Activated gamma-delta T cell treated with anti-CD3 and anti-CD28 coated beads, Interleukin-2, amount 50 U/mL, for 16 hours (primary cell): ENCODE results near the gene TTC7B.

Experiments
- DNase-seq: peaks from one replicate; pipeline ENCODE4 v3.0.0-alpha.2; 2020; ENCODE audit warnings: low read depth

Gene TTC7B

DNA sequence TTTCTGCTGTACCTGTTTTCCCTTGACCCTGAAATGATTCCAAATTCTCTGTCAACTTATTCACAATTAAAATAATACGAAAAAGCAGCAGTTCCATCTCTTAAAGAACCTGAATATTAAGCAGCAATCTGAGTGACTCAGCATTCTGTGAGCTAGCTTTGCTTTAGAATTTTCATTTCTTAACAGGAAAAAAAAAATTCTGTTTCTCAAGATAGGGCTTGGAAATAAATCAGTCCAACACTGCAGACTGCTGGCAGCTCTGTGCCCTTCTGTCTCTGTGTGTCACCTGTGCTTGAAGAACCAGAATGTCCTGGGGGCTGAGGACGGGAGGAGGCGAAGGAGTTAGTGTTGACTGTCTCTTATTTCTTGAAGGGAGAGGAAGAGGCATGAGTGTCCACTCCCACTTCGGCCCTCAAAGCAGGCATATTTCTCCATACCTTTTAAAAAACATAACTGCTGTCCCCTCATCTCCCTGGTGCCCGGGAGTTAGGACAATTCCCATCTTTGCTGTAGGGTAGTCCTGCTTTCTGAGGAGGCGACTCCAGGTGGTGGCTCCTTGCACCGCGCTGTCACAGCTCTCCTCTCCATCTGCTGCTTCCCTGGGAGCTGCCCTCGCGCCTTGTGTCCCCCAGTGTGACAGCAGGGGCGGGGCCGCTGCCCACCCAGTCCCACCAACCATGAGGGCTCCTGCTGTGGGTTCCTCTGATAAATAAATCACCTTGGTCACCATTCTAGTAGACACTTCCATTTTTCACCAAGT, 216.3 kb downstream of the TTC7B start:
- no peak for DNase-seq

GRCh38 chr14:90599339-90599738, 216.9 kb downstream of the TTC7B start:
- no peak for DNase-seq

DNA sequence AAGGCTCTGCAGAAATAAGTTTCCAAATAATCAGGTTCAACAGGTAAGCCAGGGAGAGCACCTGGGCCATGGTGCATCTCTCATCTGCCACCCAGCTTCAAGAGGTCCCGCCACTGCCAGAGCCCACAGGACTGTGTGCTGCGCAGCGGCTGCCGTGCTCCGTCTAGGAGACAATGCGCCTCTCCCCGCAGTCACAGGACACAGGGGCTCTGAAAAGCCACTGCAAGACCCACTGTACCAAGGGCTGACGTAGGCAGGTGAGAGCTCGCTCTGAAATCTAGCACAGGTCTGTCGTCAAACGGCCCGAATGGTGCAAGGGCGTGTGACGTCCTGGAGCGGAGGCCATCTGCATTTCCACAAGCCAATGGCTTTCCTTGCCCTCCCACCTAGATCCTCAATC, 218.3 kb downstream of the TTC7B start:
- DNase-seq, result no peak

DNA sequence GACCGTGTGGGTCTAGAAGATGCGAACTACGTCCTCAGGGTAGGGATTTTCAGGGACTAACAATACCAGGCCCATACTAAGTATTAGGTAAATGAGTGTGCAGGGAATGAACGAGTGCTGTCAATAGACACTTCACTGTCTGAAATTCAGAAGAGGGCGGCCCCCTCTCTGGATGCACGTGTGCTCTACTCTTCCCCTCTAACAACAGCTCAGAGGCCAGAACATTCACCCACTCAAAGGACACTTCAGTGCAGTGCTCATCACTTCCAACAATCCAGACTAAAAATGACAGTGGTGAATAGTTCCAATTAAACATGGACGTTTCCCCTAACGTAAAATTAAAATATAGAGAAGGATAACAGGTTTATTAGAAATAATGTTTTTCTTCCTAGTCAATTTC, 219.5 kb downstream of the TTC7B start:
- no peak for DNase-seq

DNA sequence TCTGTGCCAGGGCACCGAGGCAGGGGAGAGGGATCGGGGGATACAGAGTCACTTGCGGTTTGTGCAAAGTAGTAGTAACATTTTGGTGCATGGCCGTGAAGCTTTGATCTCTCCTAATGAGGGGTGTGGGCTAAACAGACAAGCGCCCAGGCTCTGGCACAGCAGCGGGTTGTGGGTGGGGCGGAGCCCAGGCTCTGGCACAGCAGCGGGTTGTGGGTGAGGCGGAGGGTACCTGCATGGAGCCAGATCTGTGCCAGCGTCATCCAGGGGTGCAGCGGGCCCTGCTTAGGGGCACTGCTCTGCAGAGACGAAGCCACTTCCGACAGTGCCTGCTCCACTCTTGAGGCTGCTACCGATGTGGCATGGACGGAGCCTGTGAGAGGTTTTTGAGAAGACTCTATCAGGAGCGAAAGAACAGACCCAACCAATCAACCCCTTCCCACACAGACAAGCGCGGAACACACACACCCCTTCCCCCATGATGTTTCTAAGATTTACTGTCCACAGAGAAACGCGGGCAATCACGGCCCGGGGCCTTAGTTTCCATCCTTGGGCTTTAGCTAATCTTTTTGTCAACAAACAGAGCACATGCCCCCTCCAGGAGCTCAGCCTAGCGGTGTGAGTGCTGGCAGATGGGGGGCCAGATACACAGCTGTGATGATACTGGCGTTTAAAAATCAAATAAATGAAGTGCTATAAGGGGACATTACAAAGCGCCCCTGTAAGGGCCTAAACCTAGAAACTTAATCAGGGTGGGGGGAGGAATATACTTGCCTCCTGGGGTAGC, 222.8 kb downstream of the TTC7B start:
- no peak for DNase-seq

GRCh38 chr14:90592655-90593054, 223.6 kb downstream of the TTC7B start:
- no peak for DNase-seq

- DNase-seq, result no peak
Measured at GRCh38 chr14:90587918-90588317, 228.3 kb downstream of the TTC7B start.

DNA sequence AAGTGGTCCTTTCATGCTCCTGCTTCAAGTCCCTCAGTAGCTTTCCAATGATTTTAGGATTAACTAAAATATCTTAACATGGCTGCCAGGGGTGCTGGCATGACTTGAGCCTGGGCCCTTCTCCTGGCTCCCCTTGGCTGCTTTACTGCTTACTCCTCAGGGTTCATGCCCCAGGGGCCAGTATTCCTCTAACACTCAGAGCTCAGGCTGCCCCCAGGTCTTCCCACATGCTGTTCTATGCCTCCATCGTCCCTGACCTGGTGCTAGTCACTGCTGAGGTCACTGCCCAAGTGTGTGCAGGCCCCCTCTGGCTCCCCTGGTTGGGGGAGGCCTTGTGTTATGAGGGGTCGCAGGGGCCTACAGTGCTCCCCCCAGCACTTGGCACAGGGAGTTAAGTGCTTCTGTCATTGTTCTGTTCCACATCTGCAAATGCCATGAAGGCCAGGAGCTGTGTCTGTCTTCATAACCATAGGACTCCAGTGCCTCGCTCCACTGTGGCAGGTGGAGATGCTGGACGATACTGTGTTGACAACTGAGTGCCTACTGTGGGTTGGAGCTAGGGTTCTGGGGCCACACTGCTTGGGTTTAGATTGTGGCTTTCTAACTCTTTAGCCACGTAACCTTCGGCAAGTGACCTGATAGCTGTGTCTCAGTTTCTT, 228.8 kb downstream of the TTC7B start:
- no peak for DNase-seq

GRCh38 chr14:90585106-90585505, 231.1 kb downstream of the TTC7B start:
- no peak for DNase-seq

DNA sequence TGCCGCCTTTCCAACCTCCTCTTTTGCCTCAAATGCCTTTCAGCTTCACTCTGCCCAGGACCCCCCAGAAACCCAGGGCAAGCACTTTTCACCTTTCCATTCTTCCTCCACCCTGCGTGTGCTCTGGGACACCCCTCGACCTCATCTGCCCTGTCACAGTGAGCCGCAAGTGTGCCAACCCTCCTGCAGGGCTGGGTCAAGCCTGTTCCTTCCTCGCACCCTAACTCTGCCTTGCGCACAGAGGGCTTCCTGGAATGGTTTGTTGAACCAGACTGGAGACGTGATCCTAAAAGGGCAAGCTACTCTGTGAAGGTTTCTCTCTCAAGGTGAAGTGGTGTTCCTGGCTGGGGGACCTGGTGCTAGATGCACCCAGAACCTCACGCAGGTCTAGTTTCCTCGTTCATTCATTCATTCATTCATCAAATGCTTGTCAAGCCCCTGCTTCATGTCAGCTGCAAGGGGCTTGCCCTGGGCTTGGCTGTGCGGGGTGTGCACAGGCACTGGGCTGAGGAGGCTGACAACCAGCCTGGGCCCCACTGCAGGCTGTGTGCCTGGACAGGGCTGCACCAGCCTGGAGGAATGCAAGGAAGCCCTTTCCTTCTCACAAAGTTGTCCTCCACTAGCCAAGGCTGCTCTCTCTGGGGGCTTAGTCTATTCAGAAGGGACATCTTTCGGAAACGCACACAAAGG, 232.2 kb downstream of the TTC7B start:
- DNase-seq, result no peak

DNA sequence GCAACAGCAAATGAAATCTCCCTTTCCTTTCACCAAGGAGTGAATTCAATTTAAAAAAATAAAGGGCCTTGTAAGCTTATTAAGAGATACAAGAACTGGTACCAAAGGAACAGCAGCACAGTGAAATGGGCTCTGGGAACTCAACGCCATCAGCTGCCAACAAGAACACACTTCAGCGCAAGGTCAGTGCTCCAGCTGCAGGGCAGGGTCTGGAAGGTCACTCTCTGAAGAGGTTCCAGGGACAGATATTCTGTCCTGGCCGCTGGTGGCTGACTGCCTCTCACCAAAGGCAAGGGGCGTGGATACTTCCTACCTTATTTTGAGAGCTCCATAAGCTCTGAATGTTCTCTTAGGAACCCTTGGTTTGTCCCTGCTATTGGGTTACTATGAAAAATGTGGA, 232.8 kb downstream of the TTC7B start:
- DNase-seq, result no peak

GRCh38 chr14:90582166-90582565, 234.1 kb downstream of the TTC7B start:
- no peak for DNase-seq

DNA sequence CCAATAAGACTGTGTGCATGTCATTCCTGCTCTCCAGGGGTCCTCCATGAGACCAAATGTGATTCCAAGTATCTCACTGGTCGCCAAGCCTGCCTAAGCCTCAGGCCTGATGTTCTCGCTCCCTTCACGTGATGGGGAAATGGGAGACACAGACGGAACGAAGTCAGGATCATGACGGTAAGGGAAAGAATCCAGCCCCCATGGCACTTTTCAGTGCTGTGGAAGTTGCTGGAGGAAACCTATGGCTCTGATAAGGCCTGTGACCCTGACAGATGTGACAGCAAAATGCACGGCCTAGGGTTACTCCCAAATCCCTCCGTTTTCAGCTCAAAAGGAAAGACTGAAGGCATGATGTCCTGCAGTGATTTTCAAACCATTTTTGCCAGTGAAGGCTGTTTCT, 234.5 kb downstream of the TTC7B start:
- no peak for DNase-seq

GRCh38 chr14:90580377-90581335, 235.6 kb downstream of the TTC7B start:
- no peak for DNase-seq

- no peak for DNase-seq
Measured at GRCh38 chr14:90579816-90580215, 236.4 kb downstream of the TTC7B start.

GRCh38 chr14:90579088-90579487, 237.1 kb downstream of the TTC7B start:
- DNase-seq, result no peak

GRCh38 chr14:90578283-90578985, 237.8 kb downstream of the TTC7B start:
- DNase-seq, result no peak

GRCh38 chr14:90577661-90578282, 238.5 kb downstream of the TTC7B start:
- DNase-seq, result no peak

DNA sequence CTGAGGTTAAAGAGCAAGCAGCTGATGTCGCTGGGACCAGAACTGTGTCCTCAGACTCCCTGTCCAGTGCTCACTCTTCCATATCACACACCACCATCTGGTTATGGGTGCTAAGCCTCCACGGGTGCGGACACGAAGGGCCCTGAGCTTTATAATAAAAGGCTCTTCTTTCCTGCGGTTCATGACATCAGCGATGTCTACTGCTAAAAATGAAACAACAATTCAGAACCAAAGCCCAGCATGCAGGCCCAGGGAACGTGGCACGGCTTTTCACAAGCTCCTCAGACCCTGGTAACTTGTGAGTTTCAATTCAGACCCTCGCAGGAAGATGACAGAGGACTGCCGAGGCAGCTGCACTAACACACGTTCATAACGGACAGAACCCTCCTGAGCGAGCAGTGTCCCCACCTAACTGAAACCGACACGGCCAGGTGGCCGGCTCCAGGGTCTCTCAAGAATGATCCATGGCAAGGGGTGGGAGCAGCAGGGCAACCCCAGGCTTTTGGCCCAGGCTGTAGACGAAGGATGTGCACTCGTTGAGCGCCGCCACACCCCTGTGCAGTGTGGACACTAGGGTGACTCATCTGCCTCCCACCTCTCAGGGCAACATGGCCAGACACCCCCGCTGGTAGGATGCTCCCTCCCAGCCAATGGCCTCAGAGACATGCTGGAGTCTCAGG, 239.1 kb downstream of the TTC7B start:
- DNase-seq, result no peak

GRCh38 chr14:90576581-90576980, 239.6 kb downstream of the TTC7B start:
- DNase-seq, result no peak
